GM21423 (cell line): ENCODE results near the gene GNGT2.
A peak's percentile ranks its signal among the peaks of the same experiment; 100 is the strongest.

Experiments used
- ATAC-seq: cut with Tn5 transposase; IDR thresholded peaks from one replicate; pipeline ENCODE4 v1.9.1; 2021; ENCODE audit warnings: mild to moderate bottlenecking, moderate library complexity; ENCODE audit not compliant: unreplicated experiment

The GNGT2 gene

GRCh38 chr17:49229805-49230600 lies 19.6 kb upstream of the GNGT2 start:
- ATAC-seq = no peak

GRCh38 chr17:49229076-49229804 lies 18.9 kb upstream of the GNGT2 start:
- no peak for ATAC-seq

- ATAC-seq = no peak
Observed at GRCh38 chr17:49227436-49228261, 17.3 kb upstream of the GNGT2 start.

GRCh38 chr17:49226771-49227435 lies 16.5 kb upstream of the GNGT2 start:
- ATAC-seq = no peak

- no peak for ATAC-seq
Observed at GRCh38 chr17:49225554-49226236, 15.3 kb upstream of the GNGT2 start.

- ATAC-seq = no peak
Observed at GRCh38 chr17:49224997-49225337, 14.6 kb upstream of the GNGT2 start.

- ATAC-seq = no peak
Observed at GRCh38 chr17:49224198-49224996, 14.0 kb upstream of the GNGT2 start.

- no peak for ATAC-seq
Observed at GRCh38 chr17:49223517-49224197, 13.3 kb upstream of the GNGT2 start.

- no peak for ATAC-seq
Observed at GRCh38 chr17:49223168-49223516, 12.8 kb upstream of the GNGT2 start.

- no peak for ATAC-seq
Observed at GRCh38 chr17:49219987-49220386, 9.6 kb upstream of the GNGT2 start.

GRCh38 chr17:49218941-49219913 lies 8.9 kb upstream of the GNGT2 start:
- peak; percentile 28 for ATAC-seq

GRCh38 chr17:49217651-49218413 lies 7.5 kb upstream of the GNGT2 start:
- peak; percentile 47 for ATAC-seq

GRCh38 chr17:49216953-49217650 lies 6.7 kb upstream of the GNGT2 start:
- ATAC-seq = no peak

- no peak for ATAC-seq
Observed at GRCh38 chr17:49216482-49216881, 6.1 kb upstream of the GNGT2 start.

- ATAC-seq = no peak
Observed at GRCh38 chr17:49214676-49215360, 4.4 kb upstream of the GNGT2 start.

GRCh38 chr17:49213847-49214246 lies 3.5 kb upstream of the GNGT2 start:
- ATAC-seq = no peak
